PC-3 (cell line): Measurements from ENCODE around the gene DSP.

Experiments
- EZH2 ChIP-seq: fragments of 300-600 bp; sonication (generic); IDR thresholded peaks from one replicate; pipeline ENCODE4 v1.6.1; 2017; ENCODE audit warnings: antibody characterized with exemption, mild to moderate bottlenecking, low read length; ENCODE audit not compliant: unreplicated experiment
- EZH2phosphoT487 ChIP-seq: fragments of 300-600 bp; sonication (generic); IDR thresholded peaks from 2 replicates; pipeline ENCODE4 v1.6.1; 2018; ENCODE audit warnings: mild to moderate bottlenecking, antibody characterized with exemption, low read length, borderline replicate concordance
- TF ChIP-seq, protein P1 (sequence below): fragments of 300-600 bp; sonication (generic); conservative IDR thresholded peaks from 2 replicates; pipeline ENCODE4 v1.5.1; 2017; ENCODE audit warnings: antibody characterized with exemption, low read depth, mild to moderate bottlenecking, low read length

DNA sequence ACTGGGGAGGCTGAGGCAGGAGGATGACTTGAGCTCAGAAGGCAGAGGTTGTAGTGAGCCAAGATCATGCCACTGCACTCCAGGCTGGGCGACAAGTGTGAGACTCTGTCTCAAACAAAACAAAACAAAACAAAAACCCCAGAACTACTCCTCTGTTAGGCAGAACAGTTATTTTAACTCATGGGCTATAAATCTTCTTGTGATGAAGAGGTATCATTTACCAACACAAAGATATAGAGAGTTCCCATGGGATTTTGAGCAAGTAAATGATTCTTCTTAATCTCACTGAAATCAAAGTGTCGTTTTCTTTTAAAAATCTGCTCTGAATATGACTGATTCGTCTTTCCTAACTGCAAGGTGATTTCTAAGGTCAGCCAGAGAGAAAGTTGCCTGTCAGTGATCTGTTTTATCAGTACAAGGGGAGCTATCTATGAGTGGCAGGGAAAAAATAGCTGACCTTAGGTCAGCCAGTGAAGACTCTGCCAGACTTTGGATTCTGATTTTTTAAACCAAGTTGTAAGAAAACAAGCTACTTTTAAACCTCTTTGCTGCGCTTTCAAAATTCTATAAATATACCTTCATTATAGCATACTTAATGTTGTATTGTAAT lies 3.8 kb upstream of the DSP start:
- TF ChIP-seq EZH2 (no peak), EZH2phosphoT487 (no peak)
- TF ChIP-seq, protein P1, sequence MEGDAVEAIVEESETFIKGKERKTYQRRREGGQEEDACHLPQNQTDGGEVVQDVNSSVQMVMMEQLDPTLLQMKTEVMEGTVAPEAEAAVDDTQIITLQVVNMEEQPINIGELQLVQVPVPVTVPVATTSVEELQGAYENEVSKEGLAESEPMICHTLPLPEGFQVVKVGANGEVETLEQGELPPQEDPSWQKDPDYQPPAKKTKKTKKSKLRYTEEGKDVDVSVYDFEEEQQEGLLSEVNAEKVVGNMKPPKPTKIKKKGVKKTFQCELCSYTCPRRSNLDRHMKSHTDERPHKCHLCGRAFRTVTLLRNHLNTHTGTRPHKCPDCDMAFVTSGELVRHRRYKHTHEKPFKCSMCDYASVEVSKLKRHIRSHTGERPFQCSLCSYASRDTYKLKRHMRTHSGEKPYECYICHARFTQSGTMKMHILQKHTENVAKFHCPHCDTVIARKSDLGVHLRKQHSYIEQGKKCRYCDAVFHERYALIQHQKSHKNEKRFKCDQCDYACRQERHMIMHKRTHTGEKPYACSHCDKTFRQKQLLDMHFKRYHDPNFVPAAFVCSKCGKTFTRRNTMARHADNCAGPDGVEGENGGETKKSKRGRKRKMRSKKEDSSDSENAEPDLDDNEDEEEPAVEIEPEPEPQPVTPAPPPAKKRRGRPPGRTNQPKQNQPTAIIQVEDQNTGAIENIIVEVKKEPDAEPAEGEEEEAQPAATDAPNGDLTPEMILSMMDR = no peak
